Measurements from ENCODE around the gene UBC. TPM values are rescaled to one million over a fixed set of nuclear protein-coding genes. Genes with fewer than 3 reads are reported as not detected.

The UBC gene
- total RNA-seq, 4 donors from 2014 or later, result 1,276 to 1,840 (median 1,378) TPM

DNA sequence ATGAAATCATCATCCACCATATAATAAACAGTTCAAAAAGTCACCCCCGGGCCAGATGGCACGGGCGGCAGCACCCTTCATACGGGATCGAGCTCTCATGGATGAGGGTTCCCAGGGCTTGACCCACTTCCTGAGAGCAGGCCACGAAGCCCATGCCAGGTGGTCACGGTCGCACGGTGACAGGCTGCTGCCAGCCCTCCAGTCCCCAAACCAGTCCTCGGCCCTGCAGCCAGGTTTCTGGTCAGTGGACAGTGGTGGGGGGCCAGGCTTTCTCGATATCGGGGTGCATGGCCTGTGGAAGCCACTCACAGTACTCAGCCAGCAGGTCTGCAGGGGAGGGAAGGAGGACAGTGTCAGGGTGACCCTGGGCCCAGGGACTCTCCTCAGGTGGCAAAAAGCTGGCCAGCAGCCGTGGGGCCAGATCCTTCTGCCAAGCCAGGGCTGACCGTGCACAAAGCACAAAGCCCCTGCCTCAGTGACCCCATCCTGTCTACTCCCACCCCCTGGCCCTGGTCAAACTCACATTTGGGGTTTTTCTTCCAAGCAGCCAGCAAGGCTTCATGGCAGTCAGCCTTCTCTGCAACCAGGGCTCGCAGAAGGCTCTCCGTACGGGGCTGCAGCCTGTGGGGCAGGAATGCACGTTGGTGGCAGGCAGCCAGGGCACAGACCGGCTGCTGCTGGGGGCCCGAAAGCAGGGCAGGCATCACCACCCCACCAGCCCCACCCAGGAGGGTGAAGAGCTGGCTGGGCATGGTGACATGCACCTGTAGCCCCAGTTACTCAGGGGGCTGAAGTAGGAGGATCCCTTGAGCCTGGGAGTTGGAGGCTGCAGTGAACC, 33.3 kb upstream of the UBC start:
- no peaks in the 10 kb centered on the region for H3K9me3 ChIP-seq
- WGBS, 2 donors, result 88 to 94% methylated on average over 13 to 20 of the region's 20 CpGs
- H3K27ac ChIP-seq, result no peak overlapping the region
- no peaks in the 10 kb centered on the region for H3K27me3 ChIP-seq
- H3K4me1 ChIP-seq, result no peaks in the 10 kb centered on the region
- H3K4me3 ChIP-seq, result no peak overlapping the region
- no peak for DNase-seq (ENCODE audit: low spot score in 2 of 2)
- TF ChIP-seq EP300 (IDR thresholded peaks at IDR 0.05) (no peak), POLR2A (IDR thresholded peaks at IDR 0.05) (no peak)
- TF ChIP-seq, protein P1, sequence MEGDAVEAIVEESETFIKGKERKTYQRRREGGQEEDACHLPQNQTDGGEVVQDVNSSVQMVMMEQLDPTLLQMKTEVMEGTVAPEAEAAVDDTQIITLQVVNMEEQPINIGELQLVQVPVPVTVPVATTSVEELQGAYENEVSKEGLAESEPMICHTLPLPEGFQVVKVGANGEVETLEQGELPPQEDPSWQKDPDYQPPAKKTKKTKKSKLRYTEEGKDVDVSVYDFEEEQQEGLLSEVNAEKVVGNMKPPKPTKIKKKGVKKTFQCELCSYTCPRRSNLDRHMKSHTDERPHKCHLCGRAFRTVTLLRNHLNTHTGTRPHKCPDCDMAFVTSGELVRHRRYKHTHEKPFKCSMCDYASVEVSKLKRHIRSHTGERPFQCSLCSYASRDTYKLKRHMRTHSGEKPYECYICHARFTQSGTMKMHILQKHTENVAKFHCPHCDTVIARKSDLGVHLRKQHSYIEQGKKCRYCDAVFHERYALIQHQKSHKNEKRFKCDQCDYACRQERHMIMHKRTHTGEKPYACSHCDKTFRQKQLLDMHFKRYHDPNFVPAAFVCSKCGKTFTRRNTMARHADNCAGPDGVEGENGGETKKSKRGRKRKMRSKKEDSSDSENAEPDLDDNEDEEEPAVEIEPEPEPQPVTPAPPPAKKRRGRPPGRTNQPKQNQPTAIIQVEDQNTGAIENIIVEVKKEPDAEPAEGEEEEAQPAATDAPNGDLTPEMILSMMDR (IDR thresholded peaks at IDR 0.05), result no peak
- peaks cover 0 to 87% (median 14%) of the 10 kb centered on the region in 3 donors for H3K36me3 ChIP-seq

DNA sequence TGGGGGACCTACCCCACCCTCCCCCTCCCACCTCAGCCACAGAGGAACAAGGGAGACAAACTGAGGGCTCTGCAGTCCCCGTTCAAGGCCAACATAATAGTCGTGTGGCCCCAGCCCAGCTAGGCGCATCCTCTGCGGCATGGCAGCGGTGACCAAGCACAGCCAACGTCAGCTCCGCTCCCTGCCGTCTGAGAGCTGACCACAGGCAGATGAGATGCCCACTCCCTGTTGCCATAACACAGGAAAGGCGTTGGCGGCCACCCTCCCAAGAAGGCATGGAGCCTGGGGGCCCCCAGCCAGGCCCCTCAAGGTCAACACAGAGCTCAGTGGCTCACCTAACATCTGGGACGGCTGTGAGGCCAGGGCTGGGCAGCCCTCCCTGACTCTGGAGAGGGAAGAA, 32.6 kb upstream of the UBC start:
- 87% methylated on average over 11 of the region's 11 CpGs; no CpG with 5 or more reads in 1 of the 2 donors for WGBS, 2 donors
- H3K36me3 ChIP-seq, result peaks cover 0 to 80% (median 14%) of the 10 kb centered on the region in 3 donors
- no peak overlapping the region for H3K27ac ChIP-seq

DNA sequence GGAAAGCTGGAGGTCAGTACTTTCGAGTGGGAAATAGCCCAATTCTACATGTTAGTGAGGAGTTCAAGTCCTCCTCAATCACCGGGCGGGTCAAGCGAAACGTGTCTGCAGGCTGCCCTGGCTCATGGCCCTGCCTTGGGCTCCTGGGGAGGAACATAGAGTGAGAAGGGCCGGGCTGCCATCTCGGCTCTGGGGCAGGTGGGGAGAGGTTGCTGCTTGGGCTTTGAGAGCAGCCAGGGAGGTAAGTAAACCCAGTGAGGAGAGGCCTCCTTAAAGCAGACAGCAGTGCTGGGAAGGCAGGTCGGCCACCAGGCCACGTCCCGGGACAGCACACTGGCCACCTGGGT, 32.0 kb upstream of the UBC start:
- H3K27ac ChIP-seq, result no peak overlapping the region
- TF ChIP-seq POLR2A (IDR thresholded peaks at IDR 0.05), result no peak
- no peak for TF ChIP-seq EP300 (IDR thresholded peaks at IDR 0.05)
- TF ChIP-seq, protein P1 (IDR thresholded peaks at IDR 0.05), result no peak
- H3K4me3 ChIP-seq, result no peak overlapping the region
- H3K9me3 ChIP-seq, result no peaks in the 10 kb centered on the region
- no peaks in the 10 kb centered on the region for H3K4me1 ChIP-seq
- WGBS, 2 donors, result 83 to 86% methylated on average over 10 of the region's 10 CpGs
- peaks cover 0 to 74% (median 14%) of the 10 kb centered on the region in 3 donors for H3K36me3 ChIP-seq
- no peak for DNase-seq (ENCODE audit: low spot score in 2 of 2)
- no peaks in the 10 kb centered on the region for H3K27me3 ChIP-seq

More for the DNA sequence above, 32.6 kb upstream of the UBC start:
- no peak for DNase-seq (ENCODE audit: low spot score in 2 of 2)
- TF ChIP-seq POLR2A (IDR thresholded peaks at IDR 0.05) (no peak), EP300 (IDR thresholded peaks at IDR 0.05) (no peak)
- TF ChIP-seq, protein P1 (IDR thresholded peaks at IDR 0.05), result no peak
- no peak overlapping the region for H3K4me3 ChIP-seq
- H3K9me3 ChIP-seq, result no peaks in the 10 kb centered on the region
- H3K27me3 ChIP-seq, result no peaks in the 10 kb centered on the region
- no peaks in the 10 kb centered on the region for H3K4me1 ChIP-seq

DNA sequence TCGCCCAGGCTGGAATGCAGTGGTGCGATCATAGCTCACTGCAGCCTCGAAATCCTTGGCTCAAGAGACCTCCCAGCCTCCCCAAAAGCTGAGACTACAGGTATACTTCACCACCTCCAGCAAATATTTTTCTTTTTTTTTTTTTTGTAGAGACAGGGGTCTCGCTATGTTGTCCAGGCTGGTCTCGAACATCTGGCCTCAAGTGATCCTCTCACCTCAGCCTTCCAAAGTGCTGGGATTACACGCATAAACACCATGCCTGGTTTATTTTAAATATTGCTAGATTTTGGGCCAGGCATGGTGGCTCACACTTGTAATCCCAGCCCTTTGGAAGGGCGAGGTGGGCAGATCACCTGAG, 26.7 kb upstream of the UBC start:
- TF ChIP-seq, protein P1 (IDR thresholded peaks at IDR 0.05), result no peak
- TF ChIP-seq POLR2A (IDR thresholded peaks at IDR 0.05) (no peak), EP300 (IDR thresholded peaks at IDR 0.05) (no peak)
- H3K27me3 ChIP-seq, result no peaks in the 10 kb centered on the region
- H3K4me3 ChIP-seq, result peak overlapping the region in 1 of 4 donors; percentile 59
- 68 to 80% methylated on average over 7 of the region's 7 CpGs for WGBS, 2 donors
- H3K4me1 ChIP-seq, result peaks cover 0 to 30% (median 8%) of the 10 kb centered on the region in 4 donors
- DNase-seq (ENCODE audit: low spot score in 2 of 2), result no peak
- H3K27ac ChIP-seq, result peak overlapping the region; percentile 33 to 96 (median 93)
- H3K36me3 ChIP-seq, result peaks cover 0 to 21% (median 0%) of the 10 kb centered on the region in 3 donors
- H3K9me3 ChIP-seq, result no peaks in the 10 kb centered on the region

DNA sequence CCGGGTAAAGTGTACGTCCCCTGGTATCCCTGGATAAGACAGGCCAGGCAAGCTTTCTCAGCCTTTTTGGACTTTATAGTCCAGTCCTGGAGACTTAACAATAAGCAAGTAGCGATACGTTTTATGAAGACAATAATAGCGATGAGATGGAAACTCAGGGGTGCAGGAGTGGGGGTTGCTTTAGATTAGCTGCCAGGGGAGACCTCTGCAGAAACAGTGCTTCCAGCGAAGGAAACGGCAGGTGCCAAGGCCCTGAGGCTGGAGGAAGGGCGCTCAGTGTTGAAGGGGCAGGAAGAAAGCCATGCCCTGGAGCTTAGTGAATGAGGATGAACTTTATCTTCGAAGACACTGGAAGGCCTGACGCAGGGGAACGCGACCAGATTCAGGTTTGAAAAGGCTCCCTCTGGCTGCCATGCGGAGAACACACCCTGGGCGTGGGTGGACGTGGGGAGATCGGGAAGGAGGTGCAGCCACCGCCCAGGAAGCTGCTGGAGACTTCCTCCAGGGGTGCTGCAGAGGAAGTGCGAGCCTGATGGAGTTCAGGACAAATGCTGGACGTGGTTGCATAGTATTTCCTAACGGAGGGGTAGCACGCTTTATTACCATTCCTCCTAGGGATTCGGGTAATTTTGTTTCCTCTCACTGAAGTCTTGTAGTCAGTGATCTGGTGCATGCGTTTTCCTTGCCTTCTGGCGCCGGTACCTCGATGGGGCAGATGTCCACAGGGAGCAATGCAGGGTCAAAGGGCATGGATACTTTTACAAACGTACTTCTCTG, 26.1 kb upstream of the UBC start:
- peak overlapping the region; percentile 41 to 59 (median 50) for H3K4me3 ChIP-seq
- DNase-seq (ENCODE audit: low spot score in 2 of 2), result peak; percentile 83 to 89
- TF ChIP-seq, protein P1 (IDR thresholded peaks at IDR 0.05), result peak; percentile 85 to 96 (median 95)
- TF ChIP-seq EP300 (IDR thresholded peaks at IDR 0.05) (peak; percentile 47 to 85), POLR2A (IDR thresholded peaks at IDR 0.05) (peak in 1 of 2 donors; percentile 51)
- no peaks in the 10 kb centered on the region for H3K27me3 ChIP-seq
- H3K27ac ChIP-seq, result peak overlapping the region; percentile 91 to 96 (median 96)
- peaks cover 0 to 30% (median 8%) of the 10 kb centered on the region in 4 donors for H3K4me1 ChIP-seq
- 8% methylated on average over 27 of the region's 27 CpGs for WGBS, 2 donors
- peaks cover 0 to 15% (median 0%) of the 10 kb centered on the region in 3 donors for H3K36me3 ChIP-seq
- no peaks in the 10 kb centered on the region for H3K9me3 ChIP-seq

Measured in tibial nerve (tissue), 4 donors.